GM21447 (cell line): ENCODE data around the gene PPP2R2D.
"Not testable (repeated sequence)": the region's sequence is repeated elsewhere in the genome, so short reads cannot be mapped to it uniquely, and the experiment has no call there.

Source experiments
- ATAC-seq: cut with Tn5 transposase; IDR thresholded peaks from one replicate; pipeline ENCODE4 v1.9.1; 2021; ENCODE audit not compliant: unreplicated experiment

The PPP2R2D gene

DNA sequence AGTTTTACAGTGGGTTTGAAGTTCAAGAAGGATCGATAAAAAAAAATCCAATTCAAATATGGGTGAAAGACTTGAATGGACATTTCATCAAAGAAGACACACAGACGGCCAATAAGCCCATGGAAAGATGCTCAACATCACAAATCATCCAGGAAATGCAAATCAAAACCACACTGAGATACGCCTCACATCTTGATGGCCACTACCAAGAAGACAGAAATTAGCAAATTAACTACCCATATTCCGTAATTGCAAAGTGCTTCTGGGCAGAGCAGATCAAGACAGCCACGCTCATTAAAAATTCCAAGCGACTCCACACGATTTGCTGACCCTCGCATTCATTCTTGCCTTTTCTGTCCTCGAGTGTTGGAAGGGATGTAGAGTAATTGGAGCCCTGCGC, 34.1 kb upstream of the PPP2R2D start:
- no peak for ATAC-seq

DNA sequence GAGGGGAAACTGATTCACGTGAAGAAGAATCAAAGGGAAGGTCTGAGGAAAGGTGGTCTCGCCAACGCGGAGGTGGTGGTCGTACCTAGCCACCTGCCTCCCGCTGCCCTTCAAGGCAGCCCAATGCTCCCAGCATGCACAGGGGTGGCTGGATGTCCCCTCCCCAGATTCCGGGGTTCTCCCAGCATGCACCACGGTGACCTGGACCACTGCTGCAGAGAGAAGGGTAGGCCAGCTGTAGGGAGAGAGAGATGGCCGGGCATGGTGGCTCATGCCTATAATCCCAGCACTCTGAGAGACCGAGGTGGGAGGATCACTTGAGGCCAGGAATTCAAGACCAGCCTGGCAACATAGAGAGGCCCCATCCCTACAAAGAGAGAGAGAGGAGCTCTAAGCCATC, 32.4 kb upstream of the PPP2R2D start:
- no peak for ATAC-seq

DNA sequence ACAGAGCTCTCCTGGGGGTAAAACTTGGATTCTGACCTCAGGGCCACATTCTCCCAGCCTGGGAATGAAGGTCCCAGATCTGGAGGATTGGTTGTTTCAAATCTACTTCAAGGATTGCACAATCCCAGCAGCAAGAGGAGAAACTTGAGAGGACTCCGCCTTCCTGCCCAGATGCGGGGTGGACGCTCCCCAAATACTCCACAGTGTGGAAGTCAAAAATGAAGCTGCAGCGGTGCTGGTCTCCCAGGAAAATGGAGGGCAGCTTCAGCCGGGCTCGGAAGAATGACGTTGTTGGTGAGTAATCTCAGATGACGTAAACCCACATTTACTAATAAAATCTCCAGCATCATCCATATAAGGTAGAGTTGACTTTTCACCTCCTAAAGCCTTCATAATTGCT, 31.5 kb upstream of the PPP2R2D start:
- no peak for ATAC-seq

DNA sequence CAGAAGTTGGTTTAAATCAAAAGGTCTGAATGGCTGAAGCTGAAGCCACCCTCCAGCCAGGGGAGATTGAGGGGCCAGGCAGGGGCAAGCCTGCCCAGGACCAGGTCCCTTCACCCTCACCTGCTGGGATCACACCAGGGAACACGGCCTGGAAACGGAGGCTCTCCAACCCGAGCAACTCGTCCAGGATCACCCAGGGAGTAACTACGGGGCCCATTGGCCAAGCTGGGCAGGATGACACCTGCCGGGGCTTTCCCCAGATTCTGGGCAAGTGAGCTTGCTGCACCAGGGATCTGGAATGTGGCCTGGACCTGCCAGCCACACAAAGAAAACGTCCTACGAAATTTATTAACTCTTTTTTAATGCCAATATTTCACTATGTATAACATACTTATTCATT, 30.4 kb upstream of the PPP2R2D start:
- no peak for ATAC-seq

DNA sequence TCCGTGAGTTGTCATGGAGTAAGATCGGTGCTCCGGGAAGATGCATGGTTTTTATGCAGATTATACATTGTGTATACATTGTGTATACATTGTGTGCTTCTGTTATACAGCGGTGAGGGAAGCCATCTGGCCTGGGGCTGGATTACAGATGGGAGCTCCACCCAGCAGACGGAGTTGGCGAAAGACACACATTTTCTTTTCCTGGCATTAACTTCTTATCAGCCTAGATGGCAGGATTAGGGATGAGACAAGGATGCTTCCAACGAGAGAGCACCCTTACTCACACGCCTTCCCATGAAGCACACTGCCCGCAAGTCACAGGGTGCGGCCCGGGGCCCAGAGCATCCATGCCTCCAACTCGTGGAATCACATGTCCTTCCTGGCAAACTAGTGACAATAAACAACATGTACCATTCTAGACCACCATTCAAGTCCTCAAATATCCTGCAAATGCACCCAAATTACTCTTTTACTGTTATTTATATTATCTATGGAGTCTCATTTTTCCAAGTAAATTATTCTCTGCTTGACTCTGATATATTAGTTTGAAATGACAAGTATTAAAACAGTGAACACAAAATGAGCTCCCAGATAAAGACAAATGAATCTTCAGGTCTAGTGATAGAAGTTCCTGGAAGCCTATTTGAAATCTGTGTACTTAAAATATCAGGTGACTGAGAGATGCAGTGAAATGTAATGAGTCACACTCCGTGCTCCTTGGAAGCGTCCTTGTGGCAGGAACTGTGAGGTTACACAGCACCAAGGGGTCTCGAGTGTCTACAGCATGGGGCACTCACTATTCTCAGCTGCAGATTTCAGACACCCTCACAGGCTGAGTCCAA, 29.8 kb upstream of the PPP2R2D start:
- no peak for ATAC-seq

DNA sequence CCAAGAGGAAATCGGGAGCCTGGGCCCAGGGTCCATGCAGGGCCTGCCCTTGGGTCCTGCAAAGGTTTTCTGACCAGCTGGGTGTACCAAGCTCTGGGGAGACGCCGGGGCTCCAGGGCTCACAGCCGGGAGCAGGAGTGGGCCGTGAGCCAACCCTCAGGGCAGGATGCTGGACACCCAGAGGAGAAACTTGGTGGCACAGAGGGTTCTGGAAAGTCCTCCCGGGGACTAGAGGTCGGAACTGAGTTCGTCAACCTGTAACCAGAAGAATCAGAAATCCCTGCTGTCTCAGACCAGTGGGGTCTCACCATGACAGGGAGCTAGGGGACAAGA, 29.2 kb upstream of the PPP2R2D start:
- ATAC-seq, result no peak

DNA sequence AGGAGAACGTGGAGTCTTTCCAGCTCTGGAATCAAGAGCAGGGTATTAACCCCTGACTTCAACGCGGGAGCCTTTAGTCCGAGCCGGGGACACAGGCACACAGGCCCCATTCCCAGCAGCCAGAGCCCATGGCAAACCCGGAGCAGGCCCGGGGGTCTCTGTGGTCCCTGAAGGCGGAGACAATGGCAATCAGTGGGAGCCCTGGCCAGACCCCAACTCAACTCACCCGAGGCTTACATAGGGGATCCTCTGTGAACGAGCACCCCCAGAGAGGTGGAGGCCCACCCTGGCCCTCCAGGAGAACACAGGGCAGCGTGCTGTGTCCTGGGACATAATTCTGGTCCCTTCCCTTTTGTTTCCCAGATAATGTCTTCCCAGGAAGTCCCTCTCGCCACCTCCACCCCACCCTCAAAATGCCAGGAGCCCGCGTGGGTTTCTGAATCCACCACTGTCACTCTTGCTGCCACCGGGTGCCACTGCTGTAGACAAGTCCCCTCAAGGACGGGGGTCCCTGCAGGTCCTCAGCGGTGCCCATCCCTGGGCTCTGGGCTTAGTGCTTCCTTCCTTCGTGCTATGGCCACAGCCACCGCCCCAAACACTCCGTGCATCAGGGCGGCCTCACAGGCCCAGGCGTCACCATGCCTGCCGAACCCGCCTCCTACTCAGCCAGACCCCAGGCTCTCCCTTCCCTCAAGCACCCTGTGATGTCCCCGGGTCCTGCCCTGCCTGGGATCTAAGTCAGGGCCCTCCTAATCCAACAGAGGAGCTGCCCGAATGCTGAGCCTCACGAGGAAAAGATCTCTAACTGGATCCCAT, 28.6 kb upstream of the PPP2R2D start:
- no peak for ATAC-seq

DNA sequence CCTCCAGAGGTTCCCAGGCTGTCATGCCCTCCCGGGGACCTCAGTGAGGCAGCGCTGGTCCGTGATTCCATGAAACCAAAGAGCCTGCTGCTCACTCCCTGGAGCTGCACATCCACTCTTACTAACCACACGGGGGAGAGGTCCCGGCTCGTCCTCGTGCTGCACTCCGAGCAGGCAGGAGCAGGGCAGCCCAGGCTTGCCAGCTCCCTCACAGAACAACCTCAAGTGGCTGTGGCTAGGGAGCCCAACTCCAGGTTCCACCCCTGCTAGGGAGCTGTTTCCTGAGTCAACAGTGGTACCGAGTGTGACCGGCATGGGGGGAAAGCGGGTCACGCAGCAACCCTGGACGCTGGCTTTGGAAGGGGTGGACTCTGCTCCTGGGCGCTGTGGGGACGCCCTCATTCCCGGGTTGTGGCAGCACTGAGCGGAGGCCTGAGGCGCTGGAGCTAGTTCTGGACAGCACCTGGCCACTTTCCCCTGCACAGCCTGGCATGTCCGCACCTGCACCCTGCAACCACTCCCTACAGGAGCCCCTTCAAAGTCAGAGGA, 27.9 kb upstream of the PPP2R2D start:
- ATAC-seq, result no peak

DNA sequence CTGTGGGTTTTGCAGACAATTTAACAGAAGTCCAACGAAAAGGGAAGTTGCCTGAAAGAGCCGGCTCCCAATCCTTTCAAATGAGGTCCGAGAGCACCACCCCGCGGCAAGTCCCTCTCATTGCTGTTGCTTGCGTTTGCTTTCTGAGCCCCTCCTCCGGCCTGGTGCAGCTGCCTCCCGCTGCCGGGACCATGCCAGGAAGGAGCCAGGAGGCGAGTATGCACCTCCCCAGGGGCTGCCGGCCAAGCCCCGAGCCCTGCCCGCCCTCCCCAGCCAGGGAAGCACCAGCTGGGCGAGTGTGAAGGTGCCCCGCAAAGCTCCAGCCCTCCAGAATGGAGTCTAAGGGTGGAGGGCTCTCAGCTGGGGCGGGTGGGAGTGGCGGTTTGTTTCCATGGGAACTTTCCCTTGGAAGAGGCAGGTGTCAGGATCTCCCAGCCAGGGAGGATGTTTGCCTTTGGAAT, 25.8 kb upstream of the PPP2R2D start:
- ATAC-seq, result peak; percentile 91

DNA sequence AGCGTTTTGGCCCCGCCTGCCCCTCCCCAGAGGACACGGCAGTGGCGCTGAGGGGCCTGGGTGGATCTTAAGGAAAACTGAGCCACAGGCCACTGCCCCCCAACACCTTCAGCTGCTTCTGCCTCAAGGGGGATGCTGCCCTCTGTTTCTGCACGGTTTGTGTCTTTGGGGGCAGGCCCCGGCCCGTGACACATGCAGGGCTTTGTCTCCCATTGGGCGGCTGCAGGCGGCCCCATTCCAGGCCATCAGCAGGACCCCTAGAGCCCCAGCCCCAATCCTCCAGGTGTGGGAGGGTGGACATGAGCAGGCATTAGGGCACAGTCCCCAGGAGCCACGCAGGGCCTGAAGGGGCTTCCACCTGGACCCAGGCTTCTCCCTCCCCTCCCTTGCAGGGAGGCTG, 25.3 kb upstream of the PPP2R2D start:
- ATAC-seq, result no peak

DNA sequence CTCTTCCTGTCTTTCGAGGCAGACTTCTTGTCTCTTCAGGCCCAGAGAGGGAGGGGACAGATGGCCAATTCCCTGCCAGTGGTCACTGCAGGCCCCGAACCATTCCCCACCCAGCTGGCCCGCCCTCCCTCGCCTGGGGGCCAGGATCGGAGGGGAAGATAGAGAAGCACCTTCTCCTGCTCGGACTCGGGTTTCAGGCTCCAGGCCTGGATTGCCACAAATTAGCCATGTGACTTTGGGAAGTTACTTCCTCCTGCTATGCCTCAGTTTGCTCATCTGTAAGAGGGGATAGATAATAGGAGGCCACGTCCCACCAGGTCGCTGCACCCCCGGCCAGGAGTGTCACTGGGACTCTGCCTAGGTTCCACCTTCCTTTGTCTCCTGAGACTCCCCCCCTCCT, 24.8 kb upstream of the PPP2R2D start:
- ATAC-seq, result no peak

DNA sequence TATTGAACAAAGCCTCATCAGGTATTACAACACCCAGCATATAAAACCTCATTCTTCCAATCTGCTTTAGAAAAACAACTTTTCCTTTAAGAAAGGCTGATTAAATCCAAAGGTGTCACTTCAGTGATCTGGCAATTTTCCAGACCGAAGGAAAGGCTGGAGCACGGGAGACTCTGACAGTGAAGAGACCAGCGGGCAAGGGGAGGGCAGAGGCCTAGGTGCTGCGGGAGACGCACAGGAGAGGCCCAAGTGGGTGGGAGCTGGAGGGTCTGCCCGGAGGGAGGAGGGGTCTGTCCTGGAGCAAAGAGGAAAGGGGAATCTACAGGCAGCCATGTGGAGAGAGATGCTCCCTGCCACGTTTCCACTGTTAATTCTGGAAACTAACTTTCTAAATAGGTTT, 24.3 kb upstream of the PPP2R2D start:
- ATAC-seq, result no peak

DNA sequence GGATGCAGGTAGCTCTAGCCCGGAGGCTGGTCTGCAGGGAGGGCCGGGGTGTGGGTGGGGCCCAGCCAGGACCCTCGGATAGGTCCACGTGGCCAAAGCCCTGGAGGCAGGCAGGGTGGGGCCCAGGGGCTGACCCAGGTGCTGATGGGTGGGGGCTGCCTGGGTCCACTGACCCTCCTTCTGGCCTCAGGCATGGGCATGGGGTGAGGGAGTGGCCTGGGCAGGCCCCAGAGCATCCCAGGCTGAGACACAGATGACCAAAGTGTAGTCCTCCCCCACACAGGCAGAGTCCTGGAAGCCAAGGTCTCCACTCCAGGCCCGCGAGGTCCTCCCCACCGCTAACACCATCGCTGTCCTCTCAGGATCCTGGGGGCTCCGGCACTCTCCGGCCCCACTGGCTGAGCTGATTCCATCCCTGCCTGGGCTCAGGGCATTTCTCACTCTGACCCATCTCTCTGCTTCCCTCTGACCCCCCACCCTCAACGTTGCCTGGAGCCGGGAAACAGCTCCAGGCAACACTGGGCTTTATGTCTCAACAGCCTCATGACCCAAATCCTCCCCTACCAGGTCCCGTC, 20.7 kb upstream of the PPP2R2D start:
- no peak for ATAC-seq

DNA sequence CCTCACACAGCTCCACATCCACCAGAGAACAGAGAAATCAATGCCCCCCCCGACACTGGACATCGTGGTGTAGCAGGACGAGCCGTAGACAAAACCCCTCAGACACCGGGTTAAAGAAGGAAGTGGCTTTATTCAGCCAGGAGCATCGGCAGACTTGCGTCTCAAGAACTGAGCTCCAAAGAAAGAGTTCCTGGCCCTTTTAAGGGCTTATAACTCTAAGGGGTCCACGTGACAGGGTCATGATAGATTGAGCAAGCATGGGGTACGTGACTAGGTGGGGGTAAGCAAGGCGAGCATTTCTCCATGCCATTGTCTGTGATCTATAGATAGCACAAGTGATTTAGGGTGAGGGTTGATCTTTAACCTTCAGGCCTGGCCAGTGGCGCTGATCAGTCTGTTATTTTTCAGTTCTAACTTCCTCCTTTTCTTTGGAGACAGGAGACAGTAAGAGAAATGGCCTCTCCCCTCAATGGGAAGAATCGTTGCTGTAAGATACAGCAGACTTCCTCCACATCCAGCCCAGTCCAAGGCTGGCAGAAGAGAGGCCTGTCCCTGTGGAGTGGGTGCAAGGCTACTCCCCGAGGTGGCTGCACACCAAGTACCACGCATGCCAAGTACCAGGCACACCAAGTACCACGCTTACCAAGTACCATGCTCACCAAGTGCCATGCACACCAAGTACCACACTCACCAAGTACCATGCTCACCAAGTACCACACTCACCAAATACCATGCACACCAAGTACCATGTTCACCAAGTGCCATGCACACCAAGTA, 19.5 kb upstream of the PPP2R2D start:
- no peak for ATAC-seq

DNA sequence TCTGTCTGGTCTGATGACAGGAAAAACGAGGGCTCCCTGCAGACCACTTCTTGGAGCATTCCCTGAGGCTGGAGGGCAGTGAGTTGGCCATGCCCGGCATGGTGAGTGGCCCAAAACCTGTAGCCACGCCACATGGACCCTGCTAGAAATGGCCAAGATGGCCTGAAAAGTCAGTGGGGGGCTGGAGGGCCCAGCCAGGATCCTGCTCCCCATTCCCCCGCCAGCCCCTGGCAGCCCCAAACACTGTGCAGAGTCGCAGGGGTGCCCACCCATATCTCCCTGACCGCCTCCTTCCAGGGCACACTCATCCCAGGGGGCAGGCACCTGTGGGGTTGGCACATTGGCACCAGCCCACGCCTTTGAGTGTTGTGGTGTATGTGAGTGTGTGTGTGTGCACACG, 18.7 kb upstream of the PPP2R2D start:
- ATAC-seq, result no peak

DNA sequence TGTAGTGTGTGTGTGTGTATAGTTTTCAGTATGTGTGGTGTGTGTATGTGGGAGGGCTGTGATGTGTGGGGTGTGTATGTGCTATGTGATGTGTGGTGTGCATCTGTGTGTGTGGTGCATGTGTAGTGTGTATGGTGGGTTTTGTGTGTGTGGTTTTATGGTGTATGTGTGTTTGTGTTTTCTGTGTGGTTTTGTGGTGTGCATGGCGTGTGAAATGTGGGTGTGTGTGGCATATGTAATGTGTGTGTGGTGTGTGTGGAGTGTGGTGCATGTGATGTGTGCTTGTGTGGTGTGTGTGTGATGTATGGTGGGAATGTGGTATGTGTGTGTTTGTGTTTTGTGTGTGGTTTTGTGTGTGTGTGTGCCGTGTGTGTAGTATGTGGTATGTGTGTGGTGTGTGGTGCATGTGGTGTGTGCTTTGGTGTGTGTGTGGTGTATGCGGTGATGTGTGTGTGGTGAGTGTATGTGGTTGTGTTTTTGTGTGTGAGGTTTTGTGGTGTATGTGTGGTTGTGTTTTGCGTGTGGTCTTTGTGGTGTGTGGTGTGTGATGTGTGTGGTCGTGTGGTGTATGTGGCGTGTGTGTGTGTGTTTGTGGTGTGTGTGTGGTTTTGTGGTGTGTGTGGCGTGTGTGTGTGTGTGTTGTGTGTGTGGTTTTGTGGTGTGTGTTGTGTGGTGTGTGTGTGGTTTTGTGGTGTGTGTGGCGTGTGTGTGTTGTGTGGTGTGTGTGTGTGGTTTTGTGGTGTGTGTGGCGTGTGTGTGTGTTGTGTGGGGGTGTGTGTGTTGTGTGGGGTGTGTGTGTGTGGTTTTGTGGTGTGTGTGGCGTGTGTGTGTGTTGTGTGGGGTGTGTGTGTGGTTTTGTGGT, 18.0 kb upstream of the PPP2R2D start:
- no peak for ATAC-seq

DNA sequence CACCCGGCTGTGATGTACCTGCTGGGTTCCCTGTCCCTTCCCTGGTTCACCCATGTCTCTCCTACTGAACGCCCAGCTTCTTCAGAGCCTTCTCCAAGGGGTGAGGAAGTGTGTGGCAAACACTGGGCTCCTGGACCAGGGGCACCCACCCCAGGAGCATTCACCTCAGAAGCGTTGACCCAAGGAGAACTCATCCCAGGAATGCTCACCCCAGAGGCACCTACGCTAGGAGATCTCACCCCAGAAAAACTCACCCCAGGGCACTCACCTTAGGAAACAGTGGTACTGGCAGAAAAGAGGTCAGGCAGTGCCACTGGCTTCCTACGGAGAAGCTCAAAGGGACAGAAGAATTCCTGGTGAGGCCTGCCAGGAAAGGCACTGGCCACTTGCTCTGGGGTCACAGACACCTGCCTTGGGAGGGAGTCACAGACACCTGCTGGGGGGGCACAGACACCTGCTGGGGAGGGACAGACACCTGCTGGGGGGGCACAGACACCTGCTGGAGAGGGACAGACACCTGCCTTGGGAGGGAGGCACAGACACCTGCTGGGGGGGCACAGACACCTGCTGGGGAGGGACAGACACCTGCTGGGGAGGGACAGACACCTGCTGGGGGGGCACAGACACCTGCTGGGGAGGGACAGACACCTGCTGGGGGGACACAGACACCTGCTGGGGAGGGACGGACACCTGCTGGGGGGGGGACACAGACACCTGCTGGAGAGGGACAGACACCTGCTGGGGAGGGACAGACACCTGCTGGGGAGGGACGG, 17.0 kb upstream of the PPP2R2D start:
- ATAC-seq, result not testable (repeated sequence)

DNA sequence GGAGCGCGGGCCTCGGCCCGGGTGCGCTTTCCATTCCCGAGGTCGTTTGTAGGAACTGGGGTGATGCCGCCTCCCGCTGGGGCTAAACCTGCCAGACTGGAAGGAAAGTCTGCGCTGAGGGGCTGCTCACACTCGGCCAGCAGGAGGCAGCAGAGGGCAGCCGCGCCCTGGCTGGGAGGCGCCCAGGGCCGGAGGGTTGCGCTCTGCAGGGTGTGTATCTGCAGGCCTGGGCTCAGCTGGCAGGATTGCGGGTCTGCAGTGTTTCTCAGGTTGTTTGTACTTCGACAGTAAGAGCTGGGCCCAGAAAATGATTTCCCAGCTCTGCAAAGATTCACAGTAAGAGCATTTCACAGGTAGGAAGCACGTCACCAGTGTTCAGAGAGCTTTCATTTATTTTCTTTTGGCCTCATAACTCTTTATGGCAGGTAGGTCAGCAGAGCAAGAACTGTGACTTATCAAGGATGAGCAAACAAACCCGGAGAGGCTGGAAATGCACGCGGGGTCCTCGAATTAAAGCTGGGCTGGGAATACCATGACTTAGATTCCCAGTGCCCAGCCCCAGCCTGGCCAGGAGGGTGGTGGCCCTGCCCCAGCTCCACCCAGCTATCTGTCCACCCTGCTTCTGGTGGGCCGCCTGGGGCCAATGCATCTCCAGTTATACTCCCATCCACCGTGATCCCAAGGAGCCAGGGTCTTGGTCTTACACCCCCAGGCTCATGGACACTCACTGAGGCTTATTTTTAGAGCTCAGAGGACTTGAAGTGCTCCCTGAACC, 15.2 kb upstream of the PPP2R2D start:
- peak; percentile 95 for ATAC-seq

DNA sequence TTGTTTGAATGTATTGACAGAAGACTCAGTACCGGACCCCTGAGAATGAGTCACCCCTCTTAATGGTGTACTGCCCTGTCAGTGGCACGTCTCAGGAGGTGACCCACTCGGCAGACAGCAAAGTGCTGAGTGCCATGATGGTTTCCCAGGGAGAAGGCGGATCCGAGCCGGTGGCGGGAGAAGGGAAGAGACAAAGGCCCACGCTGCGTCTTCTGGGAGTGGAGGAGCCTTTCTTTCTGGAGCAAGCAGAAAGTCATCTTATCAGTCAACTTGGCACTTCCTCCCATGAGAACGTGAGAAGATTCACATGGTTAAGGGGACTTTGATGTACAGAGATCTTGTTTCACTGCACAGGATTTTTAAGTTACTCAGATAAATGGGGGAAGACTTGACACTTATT, 14.6 kb upstream of the PPP2R2D start:
- no peak for ATAC-seq
